Neuronal stem cell (in vitro differentiated cells): Measurements from ENCODE around the gene WWOX.

Experiments used
- DNase-seq: peaks from one replicate; pipeline ENCODE4 v3.0.0-alpha.2; 2013; ENCODE audit warnings: low spot score
- H2AFZ ChIP-seq: one replicate; pipeline ENCODE4 v1.6.1; 2013; ENCODE audit warnings: mild to moderate bottlenecking, low read length, inconsistent platforms
- H2AK5ac ChIP-seq: 2 replicates; pipeline ENCODE4 v1.6.1; 2013; ENCODE audit warnings: low read depth, mild to moderate bottlenecking, inconsistent platforms, low read length, moderate library complexity, mixed read lengths
- H2BK120ac ChIP-seq: 2 replicates; pipeline ENCODE4 v1.6.1; 2013; ENCODE audit warnings: low read depth, mild to moderate bottlenecking, inconsistent platforms, low read length, moderate library complexity, mixed read lengths
- H2BK12ac ChIP-seq: one replicate; pipeline ENCODE4 v1.6.1; 2013; ENCODE audit warnings: low read length, inconsistent platforms
- H2BK15ac ChIP-seq: 2 replicates; pipeline ENCODE4 v1.6.1; 2013; ENCODE audit warnings: mild to moderate bottlenecking, low read length, inconsistent platforms, mixed read lengths
- H2BK5ac ChIP-seq: one replicate; pipeline ENCODE4 v1.6.1; 2013; ENCODE audit warnings: inconsistent platforms, mild to moderate bottlenecking, low read length, moderate library complexity
- H3K14ac ChIP-seq: one replicate; pipeline ENCODE4 v1.6.1; 2013; ENCODE audit warnings: low read length, inconsistent platforms
- H3K18ac ChIP-seq: 2 replicates; pipeline ENCODE4 v1.6.1; 2013; ENCODE audit warnings: low read length, inconsistent platforms
- H3K23ac ChIP-seq: 2 replicates; pipeline ENCODE4 v1.6.1; 2013; ENCODE audit warnings: low read depth, mild to moderate bottlenecking, mixed read lengths, low read length, inconsistent platforms; ENCODE audit not compliant: poor library complexity
- H3K27ac ChIP-seq: replicated peaks from 3 replicates; pipeline ENCODE4 v1.5.1; 2013; ENCODE audit warnings: low read length, inconsistent platforms
- H3K27me3 ChIP-seq, 3 experiments: 2 replicates each; pipeline ENCODE4 v1.6.1; 2013; ENCODE audit warnings: low read length in 3 of 3, mild to moderate bottlenecking in 2 of 3, inconsistent platforms in 1 of 3, low read depth in 1 of 3, mixed read lengths in 1 of 3, moderate library complexity in 1 of 3; ENCODE audit not compliant: control insufficient read depth in 3 of 3, insufficient read depth in 3 of 3
- H3K36me3 ChIP-seq, 2 donors: replicated peaks in 1 of 2; 2 replicates each; pipeline ENCODE4 v1.6.1; 2013; ENCODE audit warnings: low read length in 2 of 2; ENCODE audit not compliant: control insufficient read depth in 2 of 2, insufficient read depth in 2 of 2
- H3K4ac ChIP-seq: 2 replicates; pipeline ENCODE4 v1.6.1; 2013; ENCODE audit warnings: inconsistent platforms, mild to moderate bottlenecking, low read length, moderate library complexity
- H3K4me1 ChIP-seq, 2 donors: 1 replicate in 1 of 2; 2 replicates in 1 of 2; pipeline ENCODE4 v1.6.1; 2013; ENCODE audit warnings: low read length in 2 of 2, low read depth in 1 of 2; ENCODE audit not compliant: control insufficient read depth in 2 of 2, insufficient read depth in 1 of 2
- H3K4me2 ChIP-seq: one replicate; pipeline ENCODE4 v1.6.1; 2013; ENCODE audit warnings: mild to moderate bottlenecking, low read length, inconsistent platforms; ENCODE audit not compliant: insufficient read depth, poor library complexity, severe bottlenecking
- H3K4me3 ChIP-seq, 2 donors: 2 replicates each; pipeline ENCODE4 v1.5.1; 2013; ENCODE audit warnings: low read length in 2 of 2, mild to moderate bottlenecking in 2 of 2, inconsistent platforms in 1 of 2, moderate library complexity in 1 of 2
- H3K79me1 ChIP-seq: one replicate; pipeline ENCODE4 v1.6.1; 2013; ENCODE audit warnings: low read depth, mild to moderate bottlenecking, inconsistent platforms, low read length, moderate library complexity
- H3K9ac ChIP-seq: one replicate; pipeline ENCODE4 v1.6.1; 2013; ENCODE audit warnings: mild to moderate bottlenecking, low read depth, low read length, inconsistent platforms; ENCODE audit not compliant: poor library complexity
- H3K9me3 ChIP-seq, 2 donors: replicated peaks in 1 of 2; 2 replicates each; pipeline versions ENCODE3 to v1.6.1; 2013; ENCODE audit warnings: low read length in 2 of 2, mild to moderate bottlenecking in 2 of 2, inconsistent platforms in 1 of 2, low read depth in 1 of 2, mixed read lengths in 1 of 2, moderate library complexity in 1 of 2; ENCODE audit not compliant: control insufficient read depth in 2 of 2, insufficient read depth in 1 of 2
- H4K8ac ChIP-seq: one replicate; pipeline ENCODE4 v1.6.1; 2013; ENCODE audit warnings: low read depth, mild to moderate bottlenecking, inconsistent platforms, low read length, moderate library complexity
- H4K91ac ChIP-seq: one replicate; pipeline ENCODE4 v1.6.1; 2013; ENCODE audit warnings: low read length, low read depth, mild to moderate bottlenecking, inconsistent platforms; ENCODE audit not compliant: poor library complexity
- WGBS, 2 donors: extraction: QIAGEN DNeasy Blood & Tissue Kit; methylation state at CpG; one replicate each; pipeline ENCODE4 v1.1.7; 2013; ENCODE audit warnings: missing lambda C conversion rate in 2 of 2, mixed read lengths in 1 of 2; ENCODE audit not compliant: insufficient read length in 2 of 2, insufficient replicate concordance in 1 of 2; ENCODE audit errors: extremely low coverage in 2 of 2; 5-methylcytosine and 5-hydroxymethylcytosine counted together

Gene WWOX

DNA sequence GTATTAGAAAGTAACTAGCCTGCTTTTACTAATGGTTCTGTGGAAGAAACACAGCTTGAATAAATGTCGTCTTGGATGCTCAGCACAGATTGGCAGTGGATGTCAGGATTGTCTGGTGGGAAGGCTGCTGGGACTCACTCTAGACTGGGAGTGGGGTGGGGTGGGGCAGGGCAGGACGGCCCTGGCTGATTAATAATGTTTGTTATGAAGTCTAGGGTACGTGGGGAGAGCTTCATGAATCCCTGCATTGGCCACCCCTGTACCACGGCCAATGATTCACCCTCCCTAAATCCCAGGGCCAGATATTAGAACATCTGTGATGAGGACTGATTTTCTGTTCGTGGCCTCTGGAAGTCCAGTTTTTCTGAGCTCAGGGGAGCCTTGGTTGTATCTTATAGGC, 421.0 kb downstream of the WWOX start:
- Histone ChIP-seq H3K9me3 (peaks cover 0 to 3% of the 10 kb centered on the region in 2 donors), H3K18ac (no peak overlapping the region), H3K27me3 (no peaks in the 10 kb centered on the region), H3K36me3 (no peaks in the 10 kb centered on the region), H3K4ac (no peak overlapping the region), H3K27ac (no peak overlapping the region), H3K79me1 (no peaks in the 10 kb centered on the region), H4K8ac (no peak overlapping the region), H2BK15ac (no peak overlapping the region), H3K14ac (no peak overlapping the region), H2AK5ac (no peak overlapping the region), H4K91ac (no peak overlapping the region), H3K4me3 (no peak overlapping the region), H3K23ac (no peak overlapping the region), H3K4me2 (no peak overlapping the region), H3K4me1 (peaks cover 0 to 8% of the 10 kb centered on the region in 2 donors), H3K9ac (no peak overlapping the region), H2BK120ac (no peak overlapping the region), H2BK5ac (no peak overlapping the region), H2BK12ac (no peak overlapping the region), H2AFZ (no peak overlapping the region)
- no peak for DNase-seq
- WGBS, 2 donors = no CpG with 5 or more reads among the region's 5 CpGs

GRCh38 chr16:78522327-78522726, 422.9 kb downstream of the WWOX start:
- H3K27me3 ChIP-seq = no peaks in the 10 kb centered on the region
- H2BK120ac ChIP-seq = no peak overlapping the region
- no peak overlapping the region for H2AFZ ChIP-seq
- no peak overlapping the region for H2BK15ac ChIP-seq
- no peak overlapping the region for H3K23ac ChIP-seq
- no peak overlapping the region for H3K14ac ChIP-seq
- peaks cover 0 to 8% of the 10 kb centered on the region in 2 donors for H3K4me1 ChIP-seq
- no peak for DNase-seq
- H2AK5ac ChIP-seq = no peak overlapping the region
- H4K8ac ChIP-seq = no peak overlapping the region
- no peak overlapping the region for H3K4me3 ChIP-seq
- H3K36me3 ChIP-seq = no peaks in the 10 kb centered on the region
- H3K27ac ChIP-seq = no peak overlapping the region
- no peak overlapping the region for H2BK5ac ChIP-seq
- H3K4me2 ChIP-seq = no peak overlapping the region
- H3K9ac ChIP-seq = no peak overlapping the region
- peaks cover 0 to 3% of the 10 kb centered on the region in 2 donors for H3K9me3 ChIP-seq
- no CpG with 5 or more reads among the region's 5 CpGs for WGBS, 2 donors
- no peak overlapping the region for H4K91ac ChIP-seq
- H2BK12ac ChIP-seq = no peak overlapping the region
- H3K18ac ChIP-seq = no peak overlapping the region
- no peaks in the 10 kb centered on the region for H3K79me1 ChIP-seq
- H3K4ac ChIP-seq = no peak overlapping the region

DNA sequence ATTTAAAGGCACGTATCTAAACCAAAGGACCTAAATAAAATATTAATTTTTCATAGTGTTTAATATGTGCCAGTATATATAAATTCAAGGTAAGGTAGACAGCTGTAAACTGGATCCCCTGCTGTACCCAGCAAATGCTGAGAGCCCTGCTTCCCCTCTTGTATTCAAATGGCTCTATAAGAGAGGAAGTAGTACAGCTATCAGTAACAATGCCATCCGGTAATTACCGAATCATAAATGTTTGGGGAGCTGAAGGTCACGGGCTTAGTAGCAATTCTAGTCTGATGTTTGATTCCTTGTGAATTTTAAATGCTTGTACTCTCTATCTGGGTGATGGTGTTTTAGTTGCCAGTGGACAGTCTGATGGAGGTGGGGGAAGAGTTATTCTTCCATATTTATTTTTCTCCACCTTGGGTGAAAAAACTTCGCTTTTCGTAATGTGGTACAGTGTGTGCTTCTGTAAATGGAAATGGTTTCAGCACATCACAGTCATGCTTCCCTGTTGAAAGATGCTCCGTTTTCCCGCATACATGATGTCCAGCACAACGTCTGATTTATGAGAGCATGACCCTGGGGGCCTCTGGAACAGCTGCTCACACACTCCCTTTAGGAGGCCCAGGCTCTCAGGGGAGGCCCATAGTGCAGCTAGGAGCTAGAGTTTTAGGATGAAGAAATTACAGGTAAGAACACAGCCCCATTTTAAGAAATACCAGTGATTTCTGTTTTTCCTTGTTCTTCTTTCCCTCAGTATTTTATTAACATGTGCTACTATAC, 423.9 kb downstream of the WWOX start:
- no peak overlapping the region for H2AK5ac ChIP-seq
- H2BK15ac ChIP-seq = no peak overlapping the region
- peaks cover 0 to 3% of the 10 kb centered on the region in 2 donors for H3K9me3 ChIP-seq
- H4K91ac ChIP-seq = no peak overlapping the region
- H2BK5ac ChIP-seq = no peak overlapping the region
- no peak for DNase-seq
- no peak overlapping the region for H3K18ac ChIP-seq
- no peak overlapping the region for H2BK12ac ChIP-seq
- H3K14ac ChIP-seq = no peak overlapping the region
- H3K9ac ChIP-seq = no peak overlapping the region
- H3K79me1 ChIP-seq = no peaks in the 10 kb centered on the region
- peaks cover 0 to 8% of the 10 kb centered on the region in 2 donors for H3K4me1 ChIP-seq
- H2BK120ac ChIP-seq = no peak overlapping the region
- H2AFZ ChIP-seq = peak overlapping the region; percentile 46
- no peak overlapping the region for H3K4me3 ChIP-seq
- no peak overlapping the region for H4K8ac ChIP-seq
- H3K27ac ChIP-seq = no peak overlapping the region
- no peak overlapping the region for H3K4ac ChIP-seq
- H3K23ac ChIP-seq = no peak overlapping the region
- no peaks in the 10 kb centered on the region for H3K36me3 ChIP-seq
- H3K27me3 ChIP-seq = no peaks in the 10 kb centered on the region
- H3K4me2 ChIP-seq = no peak overlapping the region
- no CpG with 5 or more reads among the region's 9 CpGs for WGBS, 2 donors

DNA sequence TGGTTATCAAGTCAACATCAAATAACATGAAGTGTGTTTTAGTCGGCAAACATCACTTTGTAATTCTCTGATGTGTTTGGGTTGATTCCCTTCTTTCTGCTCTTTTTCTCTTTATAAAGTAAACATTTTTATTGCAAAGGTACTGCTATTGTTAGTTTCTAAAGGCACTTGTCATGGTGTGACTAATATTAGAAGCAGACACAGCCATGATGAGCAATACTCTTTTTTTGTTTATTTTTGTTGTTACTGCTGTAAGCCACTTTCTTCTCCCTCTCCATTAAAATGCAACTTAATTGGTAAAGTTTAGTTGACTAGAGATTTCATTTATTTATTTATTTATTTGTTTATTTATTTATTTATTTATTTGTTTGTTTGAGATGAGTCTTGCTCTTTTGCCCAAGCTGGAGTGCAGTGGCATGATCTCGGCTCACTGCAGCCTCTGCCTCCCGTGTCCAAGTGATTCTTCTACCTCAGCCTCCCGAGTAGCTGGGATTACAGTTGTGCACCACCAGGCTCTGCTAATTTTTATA, 424.7 kb downstream of the WWOX start:
- Histone ChIP-seq H3K4me2 (no peak overlapping the region), H3K36me3 (no peaks in the 10 kb centered on the region), H4K91ac (no peak overlapping the region), H2AFZ (no peak overlapping the region), H2AK5ac (no peak overlapping the region), H3K18ac (no peak overlapping the region), H2BK5ac (no peak overlapping the region), H3K4me1 (peaks cover 0 to 8% of the 10 kb centered on the region in 2 donors), H4K8ac (no peak overlapping the region), H3K27ac (no peak overlapping the region), H3K14ac (no peak overlapping the region), H3K4ac (no peak overlapping the region), H3K4me3 (no peak overlapping the region), H3K9ac (no peak overlapping the region), H3K79me1 (no peaks in the 10 kb centered on the region), H3K27me3 (no peaks in the 10 kb centered on the region), H2BK12ac (no peak overlapping the region), H2BK15ac (no peak overlapping the region), H2BK120ac (no peak overlapping the region), H3K23ac (no peak overlapping the region), H3K9me3 (peaks cover 0 to 3% of the 10 kb centered on the region in 2 donors)
- no peak for DNase-seq
- WGBS, 2 donors = no CpG with 5 or more reads among the region's 4 CpGs
